HG03064 (cell line): ENCODE results near the gene MAD1L1.
A peak's percentile ranks its signal among the peaks of the same experiment; 100 is the strongest.
"Not testable (repeated sequence)": the region's sequence is repeated elsewhere in the genome, so short reads cannot be mapped to it uniquely, and the experiment has no call there.

Experiments used
- ATAC-seq: cut with Tn5 transposase; IDR thresholded peaks from one replicate; pipeline ENCODE4 v1.9.1; 2021; ENCODE audit warnings: low read depth; ENCODE audit not compliant: unreplicated experiment

Gene MAD1L1

GRCh38 chr7:1939434-1940401, 293.0 kb downstream of the MAD1L1 start:
- ATAC-seq = peak; percentile 14

GRCh38 chr7:1938788-1939433, 293.8 kb downstream of the MAD1L1 start:
- ATAC-seq = no peak

GRCh38 chr7:1937252-1937605, 295.5 kb downstream of the MAD1L1 start:
- ATAC-seq = no peak

- no peak for ATAC-seq
Measured at GRCh38 chr7:1936531-1937251, 296.1 kb downstream of the MAD1L1 start.

- ATAC-seq = no peak
Measured at GRCh38 chr7:1936006-1936310, 296.8 kb downstream of the MAD1L1 start.

GRCh38 chr7:1935176-1936005, 297.4 kb downstream of the MAD1L1 start:
- ATAC-seq = no peak

GRCh38 chr7:1934756-1935155, 298.0 kb downstream of the MAD1L1 start:
- no peak for ATAC-seq

GRCh38 chr7:1934017-1934416, 298.7 kb downstream of the MAD1L1 start:
- ATAC-seq = no peak

GRCh38 chr7:1933066-1933750, 299.5 kb downstream of the MAD1L1 start:
- ATAC-seq = no peak

GRCh38 chr7:1931951-1932270, 300.8 kb downstream of the MAD1L1 start:
- ATAC-seq = no peak

- ATAC-seq = no peak
Measured at GRCh38 chr7:1931256-1931950, 301.3 kb downstream of the MAD1L1 start.

- ATAC-seq = no peak
Measured at GRCh38 chr7:1930381-1931065, 302.2 kb downstream of the MAD1L1 start.

- not testable (repeated sequence) for ATAC-seq
Measured at GRCh38 chr7:1929349-1929925, 303.3 kb downstream of the MAD1L1 start.

GRCh38 chr7:1928645-1929348, 303.9 kb downstream of the MAD1L1 start:
- ATAC-seq = no peak

GRCh38 chr7:1927937-1928644, 304.7 kb downstream of the MAD1L1 start:
- no peak for ATAC-seq

- ATAC-seq = no peak
Measured at GRCh38 chr7:1926908-1927306, 305.8 kb downstream of the MAD1L1 start.
